ENCODE data around the gene DVL1.
A peak's percentile ranks its signal among the peaks of the same experiment; 100 is the strongest.
"Not testable (repeated sequence)": the region's sequence is repeated elsewhere in the genome, so short reads cannot be mapped to it uniquely, and the experiment has no call there.

DVL1 gene

GRCh38 chr1:1324524-1325287 lies 24.5 kb downstream of the DVL1 start, which contains the start of the genes CPTP and INTS11:
CPTP (plus strand) TSS chr1:1324802; CDS start chr1:1326911, 2,109 bp downstream.
INTS11 (minus strand) TSS chr1:1324660; CDS start chr1:1324608, 52 bp downstream.
- DNase-seq: peak; percentile 59 to 91

- no peak for DNase-seq
These were observed 25.1 kb downstream of the DVL1 start for GRCh38 chr1:1324084-1324523.

GRCh38 chr1:1322952-1323351 lies 26.3 kb downstream of the DVL1 start:
- no peak for DNase-seq

- no peak for DNase-seq
These were observed 26.8 kb downstream of the DVL1 start for GRCh38 chr1:1322418-1322817.

- DNase-seq: no peak
These were observed 27.7 kb downstream of the DVL1 start for GRCh38 chr1:1321477-1321876.

- DNase-seq: no peak
These were observed 28.4 kb downstream of the DVL1 start for GRCh38 chr1:1320666-1321448.

- no peak for DNase-seq
These were observed 29.6 kb downstream of the DVL1 start for GRCh38 chr1:1319646-1319941.

- DNase-seq: no peak
These were observed 30.2 kb downstream of the DVL1 start for GRCh38 chr1:1318777-1319645.

GRCh38 chr1:1318131-1318652 lies 31.0 kb downstream of the DVL1 start:
- DNase-seq: peak in 1 of 2 donors; percentile 31

- no peak for DNase-seq
These were observed 31.8 kb downstream of the DVL1 start for GRCh38 chr1:1317420-1317819.

- not testable (repeated sequence) for DNase-seq
These were observed 33.0 kb downstream of the DVL1 start for GRCh38 chr1:1316199-1316598.

GRCh38 chr1:1315435-1315954 lies 33.7 kb downstream of the DVL1 start:
- no peak for DNase-seq

- DNase-seq: no peak
These were observed 34.4 kb downstream of the DVL1 start for GRCh38 chr1:1314678-1315335.

GRCh38 chr1:1314237-1314586 lies 35.0 kb downstream of the DVL1 start:
- no peak for DNase-seq

- no peak for DNase-seq
These were observed 35.5 kb downstream of the DVL1 start for GRCh38 chr1:1313500-1314236.

GRCh38 chr1:1312450-1313314 lies 36.5 kb downstream of the DVL1 start:
- no peak for DNase-seq

- no peak for DNase-seq
These were observed 37.8 kb downstream of the DVL1 start for GRCh38 chr1:1311107-1312104.

- DNase-seq: no peak
These were observed 38.7 kb downstream of the DVL1 start for GRCh38 chr1:1310476-1311053.

GRCh38 chr1:1310109-1310385 lies 39.2 kb downstream of the DVL1 start:
- no peak for DNase-seq

Measured in hippocampal formation (tissue), 2 donors.